Measurements from ENCODE around the gene PADI1.

- TF ChIP-seq EZH2 (IDR thresholded peaks at IDR 0.05; ENCODE audit: borderline replicate concordance, low read length) (no peak), CTCF (conservative IDR thresholded peaks at IDR 0.05 in 1 of 2, IDR thresholded peaks at IDR 0.05 in 1 of 2; ENCODE audit: extremely low read depth in 1 of 2, insufficient read depth in 1 of 2, low read depth in 1 of 2, low read length in 2 of 2) (no peak)
These were observed 16.7 kb upstream of the PADI1 start for GRCh38 chr1:17188217-17188616.

Data from mammary epithelial cell (primary cell).